AG20443 (cell line): ENCODE results near the gene GIGYF1.
A peak's percentile ranks its signal among the peaks of the same experiment; 100 is the strongest.
"Not testable (repeated sequence)": the region's sequence is repeated elsewhere in the genome, so short reads cannot be mapped to it uniquely, and the experiment has no call there.

Experiments used
- DNase-seq: peaks from one replicate; pipeline ENCODE4 v3.0.0; 2012; ENCODE audit warnings: low spot score, mixed read lengths

GIGYF1 gene

GRCh38 chr7:100671353-100672327, 22.4 kb downstream of the GIGYF1 start:
- no peak for DNase-seq

- no peak for DNase-seq
Measured at GRCh38 chr7:100670074-100670473, 24.0 kb downstream of the GIGYF1 start.

DNA sequence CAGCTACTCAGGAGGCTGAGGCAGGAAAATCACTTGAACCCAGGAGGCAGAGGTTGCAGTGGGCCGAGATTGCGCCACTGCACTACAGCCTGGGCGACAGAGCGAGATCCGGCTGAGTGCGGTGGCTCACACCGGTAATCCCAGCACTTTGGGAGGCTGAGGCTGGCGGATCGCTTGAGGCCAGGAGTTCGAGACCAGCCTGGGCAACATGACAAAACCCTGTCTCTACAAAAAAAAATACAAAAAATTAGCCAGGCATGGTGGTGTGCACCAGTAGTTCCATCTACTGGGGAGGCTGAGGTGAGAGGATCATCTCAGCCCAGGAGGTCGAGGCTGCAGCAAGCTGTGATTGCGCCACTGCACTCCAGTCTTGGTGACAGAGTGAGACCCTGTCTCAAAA, 24.9 kb downstream of the GIGYF1 start:
- DNase-seq: not testable (repeated sequence)

DNA sequence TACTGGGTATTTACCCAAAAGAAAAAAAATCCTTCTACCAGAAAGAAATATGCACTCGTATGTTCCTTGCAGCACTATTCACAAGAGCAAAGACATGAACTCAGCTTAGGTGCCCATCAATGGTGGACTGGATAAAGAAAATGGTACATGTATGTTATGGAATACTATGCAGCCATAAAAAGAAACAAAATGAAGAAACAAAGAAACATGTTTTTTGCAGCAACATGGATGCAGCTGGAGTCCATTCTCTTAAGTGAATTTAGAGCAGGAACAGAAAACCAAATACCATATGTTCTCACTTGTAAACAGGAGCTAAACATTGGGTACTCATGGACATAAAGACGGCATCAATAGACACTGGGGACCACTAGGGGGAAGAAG, 26.0 kb downstream of the GIGYF1 start:
- DNase-seq: no peak

DNA sequence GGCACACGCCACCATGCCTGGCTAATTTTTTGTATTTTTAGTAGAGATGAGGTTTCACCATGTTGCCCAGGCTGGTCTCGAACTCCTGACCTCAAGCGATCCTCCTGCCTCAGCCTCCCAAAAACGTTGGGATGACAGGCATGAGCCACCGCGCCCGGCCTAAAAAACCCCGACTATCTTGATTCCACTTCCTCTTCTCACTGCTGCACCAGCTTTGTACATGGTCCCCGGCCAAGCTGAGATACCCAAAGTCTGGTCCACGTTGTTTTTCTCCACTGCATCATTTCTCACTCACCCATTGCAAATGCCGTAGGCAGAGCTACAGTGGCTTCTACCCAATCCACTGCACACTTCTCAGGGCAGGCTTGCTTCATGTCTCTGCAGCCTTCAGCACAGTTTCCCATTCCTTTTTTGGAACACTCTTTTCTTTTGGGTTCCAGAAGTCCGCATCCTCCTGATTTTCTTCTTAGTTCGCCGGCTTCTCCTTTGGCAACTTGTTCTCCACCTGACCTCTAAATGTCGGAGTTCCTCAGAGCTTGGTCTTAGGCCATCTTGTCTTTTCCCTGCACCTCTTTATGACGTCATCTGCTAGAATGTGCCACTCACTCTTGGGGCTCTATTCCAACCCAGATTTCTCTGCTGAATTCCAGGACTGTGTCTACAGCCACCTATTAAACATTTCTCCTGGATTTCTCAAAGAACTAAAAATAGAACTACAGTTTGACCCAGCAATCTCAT, 26.6 kb downstream of the GIGYF1 start:
- no peak for DNase-seq

GRCh38 chr7:100665168-100665726, 28.8 kb downstream of the GIGYF1 start:
- DNase-seq: no peak

DNA sequence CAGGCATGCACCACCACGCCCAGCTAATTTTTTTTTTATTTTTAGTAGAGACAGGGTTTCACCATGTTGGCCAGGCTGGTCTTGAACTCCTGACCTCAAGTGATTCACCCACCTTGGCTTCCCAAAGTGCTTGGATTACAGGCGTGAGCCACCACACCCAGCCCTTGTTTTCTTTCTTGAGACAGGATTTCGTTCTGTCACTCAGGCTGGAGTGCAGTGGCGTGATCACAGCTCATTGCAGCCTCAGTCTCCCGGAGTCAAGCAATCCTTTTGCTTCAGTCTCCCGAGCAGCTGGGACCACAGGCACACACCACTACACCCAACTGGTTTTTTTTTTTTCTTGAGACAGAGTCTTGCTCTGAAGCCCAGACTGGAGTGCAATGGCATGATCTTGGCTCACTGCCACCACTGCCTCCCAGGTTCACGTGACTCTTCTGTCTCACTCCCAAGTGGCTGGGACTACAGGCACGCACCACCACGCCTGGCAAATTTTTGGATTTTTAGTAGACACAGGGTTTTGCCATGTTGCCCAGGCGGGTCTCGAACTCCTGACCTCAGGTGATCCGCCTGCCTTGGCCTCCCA, 31.8 kb downstream of the GIGYF1 start:
- not testable (repeated sequence) for DNase-seq

GRCh38 chr7:100655908-100656674, 38.0 kb downstream of the GIGYF1 start, which contains the start of gene ACTL6B:
ACTL6B (minus strand) TSS chr7:100656448; CDS start chr7:100656354, 94 bp downstream.
- DNase-seq: peak; percentile 94

GRCh38 chr7:100654908-100655831, 38.9 kb downstream of the GIGYF1 start:
- DNase-seq: no peak

GRCh38 chr7:100649826-100650565, 44.1 kb downstream of the GIGYF1 start:
- no peak for DNase-seq

DNA sequence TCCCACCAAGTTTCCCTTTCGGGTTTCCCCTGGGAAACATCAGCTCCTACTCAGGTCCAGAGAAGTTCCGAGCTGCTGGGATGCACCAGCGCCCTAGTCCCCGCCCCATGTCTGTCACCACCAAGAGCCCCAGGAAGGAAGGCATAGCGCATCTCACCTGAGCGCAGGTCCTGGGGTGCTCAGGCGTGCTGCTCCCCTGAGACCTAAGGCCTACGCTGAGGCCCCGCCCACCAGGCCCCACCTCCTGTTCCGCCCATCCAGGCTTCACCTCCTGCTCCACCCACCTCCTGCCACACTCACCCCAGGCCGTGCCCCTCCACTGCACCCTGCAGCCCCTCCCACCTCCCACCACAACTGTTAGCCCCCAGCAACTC, 51.5 kb downstream of the GIGYF1 start:
- DNase-seq: no peak

DNA sequence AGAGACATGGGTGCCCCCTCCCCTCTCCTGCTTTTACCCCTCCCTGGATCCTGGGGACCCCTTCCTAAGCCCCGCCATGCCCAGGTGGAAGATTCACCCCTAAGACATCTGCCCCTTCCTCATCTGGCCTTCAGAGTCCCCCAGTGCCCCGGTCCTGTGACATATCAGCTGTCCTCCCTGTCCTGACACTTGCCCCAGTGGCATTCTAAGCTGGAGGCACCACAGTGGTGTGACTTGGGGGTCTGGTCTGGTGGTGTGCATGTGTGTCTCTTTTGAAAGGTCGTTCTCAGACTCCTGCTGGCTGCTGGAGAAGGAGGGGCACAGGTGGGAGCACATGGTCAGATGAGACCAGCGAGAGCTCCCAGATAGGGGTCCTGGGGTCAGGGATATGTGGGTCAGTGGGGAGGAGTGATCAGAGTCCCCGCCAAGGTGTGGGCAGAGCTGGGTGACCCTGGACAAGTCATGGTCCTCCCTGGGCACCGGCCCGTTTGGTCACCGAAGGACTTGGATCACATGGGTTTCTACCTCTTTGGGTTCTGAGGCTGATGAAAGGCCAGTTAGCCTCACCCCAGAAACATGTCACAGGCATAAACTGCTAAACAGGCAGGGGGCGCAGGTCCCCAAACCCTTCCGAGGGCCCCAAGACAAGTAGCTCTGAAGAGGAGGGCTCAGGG, 52.1 kb downstream of the GIGYF1 start:
- no peak for DNase-seq

GRCh38 chr7:100641463-100641859, 52.6 kb downstream of the GIGYF1 start, which contains the start of gene TFR2:
TFR2 (minus strand) TSS chr7:100641552; CDS start chr7:100641509, 43 bp downstream.
- DNase-seq: no peak

DNA sequence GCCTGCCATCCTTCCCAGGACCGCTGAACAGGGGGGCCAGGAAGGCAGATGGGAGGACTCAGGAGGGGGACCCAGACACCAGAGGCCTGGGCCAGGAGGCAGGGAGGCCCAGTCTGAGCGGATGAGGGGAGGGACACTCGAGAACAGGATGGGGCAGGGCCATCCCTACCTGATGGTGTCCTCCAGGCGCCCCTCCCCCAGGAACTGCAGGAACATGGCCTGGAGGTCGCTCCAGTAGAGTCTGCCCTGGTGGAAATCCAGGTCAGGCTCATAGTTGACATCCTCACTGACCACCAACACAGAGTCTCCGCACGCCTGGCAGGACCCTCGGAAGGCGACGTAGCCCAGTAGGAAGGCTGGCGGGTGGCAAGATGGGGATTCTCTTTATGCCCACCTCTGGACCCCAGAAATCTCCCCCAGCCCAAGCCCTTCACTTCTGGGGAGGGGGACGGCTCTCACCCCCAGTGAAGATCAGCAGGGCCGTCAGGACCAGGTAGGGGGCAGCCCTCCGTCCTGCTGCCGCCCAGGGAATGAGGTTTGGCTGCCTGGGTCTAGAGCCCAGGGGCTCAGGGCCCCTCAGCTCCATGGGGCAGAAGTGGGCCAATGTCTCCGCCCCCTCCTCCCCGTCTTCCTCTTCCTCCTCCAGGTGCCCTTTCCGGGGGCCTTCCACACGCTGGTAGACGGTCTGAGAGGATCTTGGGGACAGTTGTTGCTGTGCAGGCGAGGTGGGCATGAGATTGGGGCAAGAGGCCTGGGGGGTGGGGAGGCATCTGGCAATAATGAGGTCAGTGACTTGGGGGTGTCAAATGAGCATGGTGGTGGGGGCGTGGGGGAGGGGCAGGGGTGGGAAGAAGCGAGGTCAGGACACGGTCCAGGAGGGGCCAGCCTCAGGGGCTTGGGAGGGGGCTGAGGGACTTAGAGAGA, 53.3 kb downstream of the GIGYF1 start:
- DNase-seq: no peak

GRCh38 chr7:100639995-100640516, 54.0 kb downstream of the GIGYF1 start:
- DNase-seq: no peak

DNA sequence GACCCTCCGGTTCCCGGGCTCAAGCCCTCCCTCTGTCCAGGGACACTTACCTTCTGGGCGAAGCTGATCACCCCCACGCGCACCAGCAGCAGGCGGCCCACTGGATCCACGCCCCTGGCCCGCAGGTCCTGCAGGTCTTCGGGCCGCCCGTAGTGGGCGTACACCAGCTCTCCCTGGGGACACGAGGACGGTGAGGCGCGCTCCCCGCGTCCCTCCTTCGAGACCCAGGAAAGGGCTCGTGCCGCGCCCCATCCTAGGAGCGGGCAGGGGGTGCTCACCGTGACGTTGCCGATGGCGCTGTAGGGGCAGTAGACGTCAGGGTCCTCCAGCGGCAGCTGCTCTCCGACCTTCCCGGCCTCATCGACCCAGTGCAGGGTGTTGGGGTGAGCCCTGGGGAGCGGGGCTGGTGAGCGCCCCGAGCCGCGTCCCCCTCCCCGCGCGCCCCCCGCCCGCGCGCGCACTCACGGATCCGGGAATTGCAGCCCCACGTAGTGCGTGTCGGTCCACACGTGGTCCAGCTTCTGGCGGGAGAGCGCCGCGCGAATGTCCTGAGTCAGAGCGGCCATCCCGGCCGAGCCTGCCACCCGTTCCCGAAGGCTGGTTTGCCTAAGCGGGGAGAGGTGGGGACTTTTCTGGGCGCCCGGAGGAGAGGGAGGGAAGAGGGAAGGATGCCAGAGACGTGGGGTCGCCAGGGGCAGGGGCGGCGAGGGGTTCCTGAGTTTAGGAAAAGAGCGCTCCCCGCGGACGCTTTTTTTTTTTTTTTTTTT, 60.9 kb downstream of the GIGYF1 start:
- DNase-seq: peak; percentile 72

- DNase-seq: no peak
Measured at GRCh38 chr7:100630066-100630465, 64.0 kb downstream of the GIGYF1 start.
